GM15510 (cell line): ENCODE results near the gene TPRN.

ENCODE experiments used
- POLR2A ChIP-seq: IDR thresholded peaks from 3 replicates; pipeline ENCODE4 v1.6.1; 2011; ENCODE audit warnings: borderline replicate concordance; ENCODE audit not compliant: insufficient read length; ENCODE audit errors: extremely low read depth

Gene TPRN

GRCh38 chr9:137180491-137180890 is 20.1 kb downstream of the TPRN start:
- TF ChIP-seq POLR2A, result no peak

DNA sequence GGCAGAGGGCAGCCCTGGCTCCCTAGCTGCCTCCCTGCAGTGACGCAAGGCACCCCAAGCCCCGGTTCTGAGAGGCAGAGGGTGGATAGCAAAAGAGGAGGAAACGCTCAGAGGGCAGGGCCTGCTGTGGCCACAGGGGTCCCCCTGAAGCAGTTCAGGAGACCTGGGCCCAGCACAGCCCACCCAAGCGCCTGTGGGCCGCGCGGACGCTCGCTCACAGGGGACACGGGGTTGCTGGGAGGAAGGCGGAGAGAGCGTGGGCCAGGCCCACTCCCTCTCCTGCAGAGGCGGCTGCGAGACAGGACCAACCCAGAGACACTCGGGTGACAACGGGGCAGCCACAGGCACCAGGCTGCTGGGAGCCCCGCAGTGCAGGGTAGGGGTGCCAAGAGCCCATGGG is 20.8 kb downstream of the TPRN start:
- no peak for TF ChIP-seq POLR2A

- no peak for TF ChIP-seq POLR2A
Observed at GRCh38 chr9:137178939-137179630, 21.5 kb downstream of the TPRN start.

GRCh38 chr9:137178201-137178938 is 22.2 kb downstream of the TPRN start:
- no peak for TF ChIP-seq POLR2A

DNA sequence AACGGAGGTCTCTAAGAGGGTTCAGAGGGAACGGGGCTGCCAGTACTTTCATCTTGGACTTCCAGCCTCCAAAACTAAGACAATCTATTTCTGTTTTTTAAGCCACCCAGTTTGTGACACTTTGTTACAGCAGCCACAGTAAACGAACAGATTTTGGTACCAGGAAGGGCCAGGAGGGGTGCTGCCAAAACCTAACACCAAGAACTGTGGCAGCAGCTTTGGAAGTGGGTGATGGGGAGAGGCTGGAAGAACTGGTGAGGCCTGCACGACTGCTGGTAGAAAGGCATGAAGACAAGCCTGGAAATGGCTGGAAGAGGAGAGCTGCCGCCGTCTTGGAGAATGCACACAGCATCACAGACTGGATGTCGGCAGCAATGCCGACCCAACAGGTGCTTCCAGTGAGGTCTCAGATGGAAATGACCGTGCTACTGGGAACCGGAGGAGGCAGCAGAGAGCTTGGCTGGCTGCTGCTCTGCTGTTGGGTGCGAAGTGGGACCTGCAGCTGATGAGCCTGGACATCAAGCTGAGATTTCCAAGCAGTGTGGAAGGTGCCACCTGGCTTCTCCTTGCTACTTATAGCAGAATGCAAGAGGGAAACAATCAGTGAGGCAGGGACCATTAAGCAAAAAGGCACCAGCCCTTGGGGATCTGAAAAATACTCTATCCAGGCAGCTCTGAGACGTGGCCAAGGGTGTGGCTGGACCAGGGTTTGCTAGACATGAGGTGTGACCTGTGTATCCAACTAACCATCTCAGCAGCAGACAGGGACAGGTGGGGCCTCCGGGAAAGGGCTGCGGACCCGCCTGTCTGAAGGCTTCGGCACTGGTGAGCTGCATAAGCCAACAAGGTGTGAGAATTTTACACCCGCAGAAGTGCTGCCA is 24.0 kb downstream of the TPRN start:
- no peak for TF ChIP-seq POLR2A

GRCh38 chr9:137175345-137175961 is 25.1 kb downstream of the TPRN start:
- TF ChIP-seq POLR2A, result no peak

- TF ChIP-seq POLR2A, result no peak
Observed at GRCh38 chr9:137174722-137175293, 25.7 kb downstream of the TPRN start.

DNA sequence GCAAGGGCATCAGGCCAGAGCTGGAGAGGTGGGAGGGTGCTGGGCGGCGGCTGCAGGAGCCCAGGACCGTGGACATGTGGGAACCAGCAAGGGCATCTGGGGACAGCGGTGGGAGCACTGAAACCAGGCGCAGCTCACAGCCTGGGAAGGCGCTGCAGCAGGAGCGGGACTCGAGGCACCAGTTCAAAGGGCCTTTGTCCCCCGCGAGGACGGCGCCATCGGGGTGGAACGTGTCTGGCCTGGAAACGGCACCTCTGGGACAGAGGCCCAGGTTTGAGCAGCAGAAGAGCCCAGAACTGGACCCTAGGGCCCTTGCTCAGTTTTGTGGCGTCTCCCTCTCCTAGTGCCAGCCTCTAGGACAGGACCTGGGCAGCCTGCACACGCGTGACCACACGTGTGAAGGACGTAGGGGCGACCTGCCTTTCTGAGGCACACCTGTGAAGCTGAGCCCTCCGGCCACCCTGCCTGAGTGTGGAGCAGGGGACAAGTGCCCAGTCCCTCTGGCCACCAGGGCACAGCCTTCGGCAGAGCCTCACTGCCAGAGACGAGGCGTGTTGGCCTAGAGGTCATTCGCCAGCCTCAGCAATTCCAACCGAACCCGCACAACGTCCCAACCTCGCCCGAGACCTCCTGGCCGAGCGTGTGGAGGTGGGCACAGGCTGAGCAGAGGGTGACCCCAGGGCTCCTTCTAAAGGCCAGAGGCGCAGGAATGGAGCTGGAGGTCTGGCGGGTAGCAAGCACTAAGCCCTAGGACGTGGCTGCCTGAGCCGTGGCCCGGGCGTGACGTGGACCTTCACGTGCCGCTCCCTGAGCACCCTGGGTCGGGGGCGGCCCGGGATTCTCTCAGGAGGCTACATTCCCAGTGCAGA is 26.5 kb downstream of the TPRN start:
- TF ChIP-seq POLR2A, result no peak

DNA sequence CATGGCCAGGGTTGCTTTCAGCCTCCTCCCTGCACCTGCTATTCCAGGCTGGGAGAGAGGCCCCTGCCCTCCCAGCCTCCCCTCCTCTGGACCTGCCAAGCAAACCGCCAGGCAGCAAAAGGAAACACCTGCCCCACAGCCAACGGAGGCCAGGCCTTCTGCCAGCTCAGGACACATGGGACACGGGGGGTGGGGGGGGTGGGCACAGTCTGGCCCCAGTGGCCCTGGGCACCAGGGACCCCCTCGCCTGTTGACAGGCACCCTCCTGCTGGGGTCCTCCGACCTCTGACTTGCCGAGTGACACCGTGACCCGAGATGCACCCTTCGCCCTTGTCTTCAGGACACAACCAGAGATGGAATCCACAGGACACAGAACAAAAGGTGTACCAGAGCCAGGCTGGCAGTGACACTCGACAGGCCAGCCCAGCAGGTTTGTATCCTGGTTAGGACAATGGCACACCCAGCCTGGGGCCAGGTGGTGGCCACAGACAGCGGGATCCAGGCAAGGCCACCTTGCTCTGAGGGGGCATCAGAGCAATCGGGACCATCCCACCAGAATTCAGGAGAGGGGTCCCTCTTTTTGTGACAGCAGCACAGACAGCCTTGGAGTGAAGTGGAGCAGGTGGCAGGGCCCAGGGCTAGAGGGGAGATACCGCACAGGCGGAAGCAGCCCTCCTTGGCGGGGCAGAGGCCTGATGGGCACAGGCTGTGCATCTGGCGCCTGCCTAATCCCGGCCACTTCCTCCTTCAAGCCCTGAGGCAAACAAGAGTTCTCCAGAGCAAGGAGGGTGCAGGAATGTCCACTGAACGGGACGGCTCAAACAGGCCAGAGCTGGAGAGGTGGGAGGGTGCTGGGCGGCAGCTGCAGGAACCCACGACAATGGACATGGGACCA is 27.4 kb downstream of the TPRN start:
- no peak for TF ChIP-seq POLR2A

DNA sequence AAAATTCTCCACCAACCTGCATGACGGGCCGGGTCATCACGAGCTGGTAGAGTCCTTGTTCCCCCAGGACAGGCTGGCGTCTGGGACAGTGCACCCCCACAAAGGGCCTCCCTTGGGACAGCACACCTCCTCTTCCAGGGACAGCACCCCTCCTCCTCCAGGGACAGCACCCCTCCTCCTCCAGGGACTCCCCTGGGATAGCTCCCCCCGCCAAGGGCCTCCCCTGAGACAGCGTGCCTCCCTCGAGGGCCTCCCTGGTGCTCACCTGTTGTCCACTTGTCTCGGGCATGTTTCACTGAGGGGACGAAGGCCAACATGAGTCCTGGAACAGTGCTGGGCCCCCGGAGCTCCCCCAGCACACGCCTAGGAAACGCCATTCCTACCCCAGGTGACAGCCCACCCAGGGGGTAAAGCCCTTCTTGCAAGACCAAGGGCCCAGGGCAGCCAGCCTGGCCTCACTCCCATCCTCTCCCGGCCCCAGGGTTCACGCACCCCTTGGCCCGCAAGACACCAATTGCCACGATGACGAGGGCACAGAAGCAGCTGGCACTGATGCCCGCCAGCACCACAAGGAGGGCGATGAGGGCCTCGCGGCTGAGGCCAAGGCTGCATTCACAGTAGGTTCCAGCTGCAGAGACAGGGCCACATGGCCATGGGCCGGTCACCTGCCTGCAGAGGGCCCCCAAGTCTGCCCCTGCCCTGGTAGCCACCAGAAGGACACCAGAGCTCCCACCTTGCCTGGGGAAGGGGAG is 29.2 kb downstream of the TPRN start:
- no peak for TF ChIP-seq POLR2A

DNA sequence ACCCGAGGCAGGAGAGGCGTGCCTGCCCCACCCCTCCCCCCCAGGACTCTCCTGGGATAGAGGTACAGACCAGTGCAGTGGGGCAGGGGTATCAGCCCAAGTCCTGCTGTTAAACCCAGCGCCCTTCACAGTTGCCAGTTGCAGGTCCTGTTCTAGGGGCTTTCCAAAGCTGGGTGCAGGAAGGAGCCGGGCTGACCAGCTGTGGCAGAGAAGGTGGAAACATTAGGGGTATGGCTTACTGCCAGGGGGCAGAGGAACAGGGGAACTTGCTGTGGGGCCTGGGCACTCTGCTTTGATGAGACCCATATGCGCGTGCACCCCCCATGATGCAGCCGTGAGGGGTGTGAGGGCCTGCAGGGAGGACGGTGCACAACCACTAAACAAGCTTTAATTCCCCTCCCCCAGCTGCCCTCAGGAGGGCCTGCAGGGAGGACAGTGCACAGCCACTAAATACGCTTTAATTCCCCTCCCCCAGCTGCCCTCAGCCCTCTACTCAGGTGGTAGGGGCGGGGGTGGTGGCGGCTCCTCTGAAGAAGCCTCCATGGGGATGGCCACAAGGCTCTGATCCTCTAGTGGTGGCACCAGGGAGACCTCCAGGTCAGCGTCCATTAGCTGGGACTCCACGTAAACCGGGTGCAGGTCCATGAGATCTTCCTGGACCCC is 29.9 kb downstream of the TPRN start:
- no peak for TF ChIP-seq POLR2A

DNA sequence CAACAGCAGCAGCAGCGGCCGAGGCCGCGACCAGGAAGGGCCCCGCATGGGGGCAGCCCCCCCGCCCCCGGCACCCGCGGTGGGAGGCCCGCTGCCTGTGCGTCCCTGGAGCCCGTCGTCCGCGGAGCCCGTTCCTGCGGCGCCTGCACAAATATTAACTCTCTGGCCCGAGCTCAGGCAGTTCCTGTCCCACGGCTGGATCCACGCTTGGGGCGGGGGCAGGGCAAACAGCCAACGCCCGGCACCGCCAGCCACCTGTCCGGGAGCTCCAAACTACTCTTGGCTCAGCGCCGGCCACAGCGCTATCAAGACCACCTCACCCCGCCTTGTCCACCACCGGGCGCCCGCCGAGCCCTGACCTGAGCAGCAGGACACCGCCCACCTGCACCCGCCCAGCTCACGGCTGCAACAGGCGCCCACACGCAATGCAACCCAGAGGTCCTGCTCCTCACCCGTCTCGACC is 30.6 kb downstream of the TPRN start, which contains the start of gene LRRC26:
Gene LRRC26, minus strand, starts transcription at position 156 of the 463 bp plus-strand sequence. Its CDS starts 108 bp downstream, at position 48.
- no peak for TF ChIP-seq POLR2A
